HT-29 (cell line): ENCODE data around the gene GARNL3. TPM values are rescaled to one million over a fixed set of nuclear protein-coding genes. Genes with fewer than 3 reads are reported as not detected.

ENCODE experiments used
- DNase-seq: peaks from one replicate; pipeline ENCODE4 v3.0.0-alpha.2; 2015; ENCODE audit warnings: low spot score
- total RNA-seq: library from RNA; depleted of rRNA; stranded (reverse); fragments of >200 nt; shearing (Covaris generic); gene quantifications from 2 replicates; pipeline ENCODE4 v1.2.3, GENCODE V29; 2014

Gene GARNL3
- total RNA-seq, 1 experiment from 2014 or later, result 0.56 TPM

- no peak for DNase-seq
Observed at GRCh38 chr9:127402401-127403090, 138.0 kb downstream of the GARNL3 start.

DNA sequence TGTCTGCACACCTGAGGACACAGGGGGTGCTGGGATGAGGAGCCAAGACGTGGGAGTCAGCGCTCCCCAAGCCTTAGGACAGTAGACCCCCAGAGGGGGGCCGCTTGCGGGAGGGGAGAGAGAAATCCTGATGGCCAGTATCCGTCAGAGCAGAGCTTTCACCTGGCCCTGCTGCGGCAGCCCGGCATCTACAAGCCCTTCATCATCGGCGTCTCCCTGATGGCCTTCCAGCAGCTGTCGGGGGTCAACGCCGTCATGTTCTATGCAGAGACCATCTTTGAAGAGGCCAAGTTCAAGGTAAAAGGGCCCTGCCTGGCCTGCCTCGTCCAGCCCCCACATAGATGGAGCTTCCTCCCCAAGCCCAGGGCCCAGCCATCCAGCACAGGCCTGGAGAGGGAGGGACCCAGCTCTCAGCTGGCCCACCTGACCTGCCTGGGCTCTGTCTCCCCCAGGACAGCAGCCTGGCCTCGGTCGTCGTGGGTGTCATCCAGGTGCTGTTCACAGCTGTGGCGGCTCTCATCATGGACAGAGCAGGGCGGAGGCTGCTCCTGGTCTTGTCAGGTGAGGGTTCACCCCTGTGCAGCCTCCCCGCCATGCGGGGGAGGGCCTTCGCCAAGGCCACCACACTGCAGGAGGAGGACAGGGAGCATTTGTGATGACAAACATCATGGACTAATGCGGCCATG, 139.1 kb downstream of the GARNL3 start:
- DNase-seq, result no peak

DNA sequence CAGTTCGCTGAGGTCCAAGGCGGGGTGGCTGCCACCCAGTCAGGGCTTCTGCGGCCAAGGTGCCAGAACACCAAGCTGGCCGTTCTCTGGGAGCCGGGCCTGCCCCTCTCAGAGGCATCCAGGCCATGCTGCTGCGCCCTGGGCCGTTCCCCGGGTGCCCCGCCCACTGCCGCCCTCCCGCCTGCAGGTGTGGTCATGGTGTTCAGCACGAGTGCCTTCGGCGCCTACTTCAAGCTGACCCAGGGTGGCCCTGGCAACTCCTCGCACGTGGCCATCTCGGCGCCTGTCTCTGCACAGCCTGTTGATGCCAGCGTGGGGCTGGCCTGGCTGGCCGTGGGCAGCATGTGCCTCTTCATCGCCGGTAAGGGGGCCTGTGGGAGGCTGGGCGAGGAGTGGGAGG, 140.1 kb downstream of the GARNL3 start:
- DNase-seq, result no peak

- no peak for DNase-seq
Observed at GRCh38 chr9:127405344-127406125, 141.0 kb downstream of the GARNL3 start.

GRCh38 chr9:127406799-127407491, 142.4 kb downstream of the GARNL3 start:
- no peak for DNase-seq

GRCh38 chr9:127407492-127407843, 142.9 kb downstream of the GARNL3 start:
- no peak for DNase-seq

GRCh38 chr9:127411122-127411521, 146.5 kb downstream of the GARNL3 start:
- DNase-seq, result no peak

GRCh38 chr9:127415141-127415540, 150.6 kb downstream of the GARNL3 start:
- DNase-seq, result no peak

DNA sequence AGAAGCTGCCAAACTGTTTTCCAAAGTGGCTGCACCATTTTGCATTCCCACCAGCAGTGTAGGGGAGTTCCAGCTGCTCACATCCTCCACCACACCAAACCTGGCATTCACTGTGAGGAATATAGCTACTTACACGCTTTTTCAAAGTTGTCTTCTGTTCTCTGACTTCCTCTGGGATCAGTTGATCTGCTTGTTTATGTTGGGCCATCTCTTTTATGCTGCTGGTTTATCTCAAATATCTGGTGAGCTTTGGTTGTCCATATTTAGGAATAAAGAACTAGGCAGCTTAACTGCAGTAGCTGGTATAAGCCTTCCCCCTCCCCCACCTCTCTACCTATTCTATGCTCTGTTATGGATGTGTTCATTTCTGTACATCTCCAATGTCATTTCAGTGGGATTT, 151.1 kb downstream of the GARNL3 start:
- DNase-seq, result no peak

DNA sequence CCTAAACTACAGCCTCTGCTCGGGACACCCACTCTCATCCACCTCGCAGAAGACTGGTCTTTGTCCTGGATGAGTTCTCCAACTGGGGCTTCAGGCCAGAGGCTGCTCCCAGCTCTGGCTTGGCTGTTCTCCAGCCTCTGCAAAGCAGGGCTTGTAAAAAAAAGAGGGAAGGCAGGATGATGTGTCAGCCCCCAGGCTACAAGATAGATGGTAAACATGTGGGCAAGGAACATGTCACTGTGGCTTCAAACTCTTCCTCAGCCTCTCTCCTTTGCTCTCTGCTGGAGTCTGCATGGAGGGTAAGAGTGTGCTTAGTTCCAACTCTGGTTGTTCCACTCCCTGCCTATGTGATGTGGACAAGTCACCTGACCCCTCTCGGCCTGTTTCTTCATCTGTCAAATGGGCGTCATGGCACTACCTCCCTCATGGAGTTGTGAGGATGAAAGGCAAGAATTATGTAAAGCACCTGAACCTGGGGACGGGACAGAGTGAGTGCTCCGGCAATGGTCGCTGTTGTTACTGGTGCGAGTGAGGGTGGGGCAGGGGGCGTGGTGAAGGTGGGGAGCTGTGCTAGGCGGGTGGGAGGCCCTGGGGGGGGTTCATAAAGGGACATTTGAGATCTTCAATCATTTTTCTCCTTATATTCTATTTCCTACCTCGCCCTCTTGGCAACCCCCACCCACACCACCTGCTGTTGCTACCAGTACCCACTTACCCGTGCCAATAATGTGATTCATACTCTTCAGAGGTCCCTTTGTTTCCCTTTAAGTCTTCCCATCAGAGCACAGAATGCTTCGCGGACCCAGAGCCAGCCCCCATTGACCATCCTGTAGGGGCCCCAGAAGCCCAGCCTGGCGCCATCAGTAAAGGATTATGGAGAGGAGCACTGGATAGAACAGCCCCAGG, 152.8 kb downstream of the GARNL3 start:
- DNase-seq, result no peak

- no peak for DNase-seq
Observed at GRCh38 chr9:127418037-127418471, 153.5 kb downstream of the GARNL3 start.

GRCh38 chr9:127419348-127419747, 154.8 kb downstream of the GARNL3 start:
- no peak for DNase-seq

DNA sequence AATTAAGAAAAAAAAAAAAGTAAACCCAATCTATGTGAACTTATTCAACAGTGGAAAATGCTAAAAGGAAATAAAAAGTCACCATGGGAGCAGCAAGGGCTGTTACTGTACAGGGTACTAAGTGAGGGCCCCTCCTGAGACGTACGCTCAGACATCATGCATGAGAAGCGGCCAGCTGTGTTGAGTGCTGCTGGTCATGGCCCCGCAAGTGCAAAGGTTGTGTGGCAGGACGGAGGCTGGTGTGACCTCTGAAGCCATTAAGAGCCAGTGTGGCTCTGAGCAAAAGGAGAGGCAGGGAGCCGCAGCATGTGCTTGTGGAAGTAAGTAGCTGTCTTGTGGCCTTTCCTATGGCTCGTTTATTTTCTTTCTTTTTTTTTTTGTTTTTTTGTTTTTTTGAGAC, 156.5 kb downstream of the GARNL3 start:
- DNase-seq, result no peak

DNA sequence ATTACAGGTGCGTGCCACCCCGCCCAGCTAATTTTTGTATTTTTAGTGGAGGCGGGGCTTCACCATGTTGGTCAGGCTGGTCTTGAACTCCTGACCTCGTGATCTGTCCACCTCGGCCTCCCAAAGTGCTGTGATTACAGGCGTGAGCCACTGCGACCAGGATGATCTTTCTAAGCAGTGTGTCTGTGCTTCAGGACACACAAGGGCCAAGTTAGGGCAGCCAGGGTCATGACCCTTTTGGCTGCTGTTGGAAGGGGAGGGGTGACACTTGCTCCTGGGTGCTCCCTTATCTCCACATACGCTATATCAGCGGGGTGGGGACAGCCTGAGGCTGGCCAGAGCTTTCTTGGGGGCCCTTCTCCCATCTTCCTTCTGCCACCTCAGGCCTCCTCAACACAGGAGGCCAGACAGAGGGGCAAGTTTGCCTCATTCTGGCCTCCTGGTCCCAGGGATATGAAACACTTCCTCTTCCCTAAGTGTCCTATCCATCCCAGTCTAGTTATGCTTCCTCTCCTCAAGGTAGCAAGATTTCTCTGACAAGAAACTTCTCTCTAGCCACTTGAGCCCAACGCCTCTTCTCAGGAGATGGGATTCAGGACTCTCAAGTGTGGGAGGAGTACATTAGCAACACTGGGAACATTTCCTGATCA, 157.7 kb downstream of the GARNL3 start:
- DNase-seq, result no peak

DNA sequence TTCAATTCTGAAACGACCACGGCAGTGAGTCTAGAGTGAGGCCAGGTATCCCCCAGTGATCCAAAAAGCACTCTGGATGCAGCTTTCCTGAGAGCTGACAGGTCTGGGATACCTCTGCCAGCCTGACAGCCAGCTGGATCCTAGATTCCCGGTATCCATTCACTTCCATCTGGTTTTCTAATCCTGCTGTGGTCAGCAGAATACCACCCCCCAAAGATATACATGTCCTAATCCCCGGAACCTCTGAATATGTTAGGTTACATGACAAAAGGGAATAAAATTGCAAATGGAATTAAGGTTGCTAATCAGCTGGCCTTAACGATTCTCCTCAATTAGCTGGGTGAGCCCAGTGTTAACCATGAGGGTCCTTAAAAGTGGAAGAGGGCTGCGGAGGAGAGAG, 158.2 kb downstream of the GARNL3 start:
- no peak for DNase-seq

- peak; percentile 13 for DNase-seq
Observed at GRCh38 chr9:127423476-127423933, 158.9 kb downstream of the GARNL3 start.

DNA sequence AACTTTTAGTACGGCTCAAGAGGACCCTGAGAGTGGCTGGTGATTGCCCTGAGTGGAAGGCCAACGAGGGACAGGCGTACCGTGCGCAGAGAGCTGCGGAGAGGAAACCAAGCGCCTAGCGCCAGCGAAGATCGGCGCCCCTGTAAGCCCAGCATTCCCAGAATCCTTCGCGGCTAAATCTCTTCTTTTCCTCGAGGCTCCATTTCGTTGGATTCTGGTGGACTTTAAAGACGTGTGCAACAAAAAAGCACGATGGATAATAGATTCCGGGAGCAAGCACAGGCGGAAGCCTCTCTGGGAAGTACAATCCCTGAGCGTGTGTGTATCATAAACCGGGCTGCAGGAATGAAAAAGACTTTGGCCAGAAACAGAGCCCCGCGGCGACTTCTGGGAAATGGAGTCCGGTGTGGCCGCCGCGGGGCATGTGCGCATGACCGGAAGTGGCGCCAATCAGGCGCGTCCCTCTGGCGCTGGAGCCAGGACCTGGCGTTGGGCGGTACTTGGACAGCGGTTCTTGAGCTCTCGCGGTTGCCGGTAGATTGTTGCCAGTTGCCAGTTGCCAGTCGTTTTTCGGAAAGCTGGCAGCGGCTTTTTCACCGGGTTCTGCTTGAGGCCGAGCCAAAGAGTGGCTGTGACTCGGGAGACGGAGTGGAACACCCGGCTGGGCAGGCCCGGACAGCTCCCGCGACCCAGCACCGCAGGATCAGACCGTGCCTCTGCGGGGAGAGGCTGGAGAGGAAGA, 159.5 kb downstream of the GARNL3 start, which contains the start of gene ZNF79:
TSS of gene ZNF79 (plus strand) at position 449 of the 742 bp plus-strand sequence. CDS start 406 bp downstream, outside the sequence.
- DNase-seq, result peak; percentile 93

- DNase-seq, result peak; percentile 52
Observed at GRCh38 chr9:127424676-127424999, 160.1 kb downstream of the GARNL3 start.

- DNase-seq, result no peak
Observed at GRCh38 chr9:127426756-127427155, 162.2 kb downstream of the GARNL3 start.

- no peak for DNase-seq
Observed at GRCh38 chr9:127428348-127428747, 163.8 kb downstream of the GARNL3 start.
